Adipose tissue (tissue), 3 donors: ENCODE results near the gene PAF1. TPM values are rescaled to one million over a fixed set of nuclear protein-coding genes. Genes with fewer than 3 reads are reported as not detected.
A peak's percentile ranks its signal among the peaks of the same experiment; 100 is the strongest.

Source experiments
- H3K27ac ChIP-seq: one replicate; pipeline ENCODE4 v1.5.1; 2013; ENCODE audit warnings: low read depth, low read length
- WGBS, 3 donors: extraction: QIAGEN DNeasy Blood & Tissue Kit; methylation state at CpG; one replicate each; pipeline ENCODE4 v1.1.7; 2013; 5-methylcytosine and 5-hydroxymethylcytosine counted together
- polyA plus RNA-seq, 3 donors: library from polyadenylated mRNA; stranded (reverse); fragments of 200-250 nt; gene quantifications; one replicate each; pipeline ENCODE4 v1.2.3, GENCODE V29; 2013
- donor health status: healthy with polysubstance abuse.
- donor health status: Bipolar disorder and iron deficiency.
- donor health status: healthy.

The PAF1 gene
- polyA plus RNA-seq, 3 donors, result 21.4 to 36.2 (median 34.2) TPM

- peak overlapping the region; percentile 86 for H3K27ac ChIP-seq
- 41 to 62% (median 60%) methylated on average over 2 of the region's 2 CpGs for WGBS, 3 donors
Observed at GRCh38 chr19:39372941-39373340, 18.0 kb downstream of the PAF1 start.

- H3K27ac ChIP-seq, result peak overlapping the region; percentile 86
- 41 to 55% (median 43%) methylated on average over 8 of the region's 8 CpGs for WGBS, 3 donors
Observed at GRCh38 chr19:39372047-39372802, 18.7 kb downstream of the PAF1 start.

GRCh38 chr19:39370735-39371134, 20.2 kb downstream of the PAF1 start:
- 85 to 94% (median 93%) methylated on average over 5 of the region's 5 CpGs for WGBS, 3 donors
- H3K27ac ChIP-seq, result no peak overlapping the region

- WGBS, 3 donors, result 71 to 92% (median 82%) methylated on average over 2 of the region's 2 CpGs
- H3K27ac ChIP-seq, result no peak overlapping the region
Observed at GRCh38 chr19:39369200-39369599, 21.7 kb downstream of the PAF1 start.

- WGBS, 3 donors, result 97 to 100% (median 97%) methylated on average over 1 of the region's 1 CpG
- no peak overlapping the region for H3K27ac ChIP-seq
Observed at GRCh38 chr19:39365531-39365930, 25.4 kb downstream of the PAF1 start.

GRCh38 chr19:39363901-39364457, 26.9 kb downstream of the PAF1 start:
- 69 to 81% (median 75%) methylated on average over 5 of the region's 5 CpGs for WGBS, 3 donors
- no peak overlapping the region for H3K27ac ChIP-seq

GRCh38 chr19:39362682-39363657, 27.9 kb downstream of the PAF1 start:
- H3K27ac ChIP-seq, result no peak overlapping the region
- 57 to 66% (median 64%) methylated on average over 6 of the region's 6 CpGs for WGBS, 3 donors

GRCh38 chr19:39360599-39360998, 30.3 kb downstream of the PAF1 start:
- 95 to 96% (median 95%) methylated on average over 1 of the region's 1 CpG for WGBS, 3 donors
- no peak overlapping the region for H3K27ac ChIP-seq

GRCh38 chr19:39359026-39359425, 31.9 kb downstream of the PAF1 start:
- 89 to 94% (median 93%) methylated on average over 3 of the region's 3 CpGs for WGBS, 3 donors
- no peak overlapping the region for H3K27ac ChIP-seq

- WGBS, 3 donors, result 84 to 90% (median 85%) methylated on average over 18 of the region's 18 CpGs
- no peak overlapping the region for H3K27ac ChIP-seq
Observed at GRCh38 chr19:39356647-39357046, 34.3 kb downstream of the PAF1 start.

- WGBS, 3 donors, result 83 to 99% (median 92%) methylated on average over 3 of the region's 3 CpGs
- no peak overlapping the region for H3K27ac ChIP-seq
Observed at GRCh38 chr19:39356073-39356472, 34.8 kb downstream of the PAF1 start.

GRCh38 chr19:39355253-39355652, 35.7 kb downstream of the PAF1 start:
- no peak overlapping the region for H3K27ac ChIP-seq
- WGBS, 3 donors, result 87 to 92% (median 92%) methylated on average over 5 of the region's 5 CpGs

GRCh38 chr19:39352381-39353255, 38.3 kb downstream of the PAF1 start:
- H3K27ac ChIP-seq, result no peak overlapping the region
- WGBS, 3 donors, result 68 to 73% (median 73%) methylated on average over 12 of the region's 12 CpGs

GRCh38 chr19:39351537-39352064, 39.3 kb downstream of the PAF1 start:
- H3K27ac ChIP-seq, result no peak overlapping the region
- 51 to 64% (median 64%) methylated on average over 4 of the region's 4 CpGs for WGBS, 3 donors

GRCh38 chr19:39350156-39350555, 40.8 kb downstream of the PAF1 start:
- no peak overlapping the region for H3K27ac ChIP-seq
- 93 to 98% (median 97%) methylated on average over 3 of the region's 3 CpGs for WGBS, 3 donors

GRCh38 chr19:39349326-39349725, 41.6 kb downstream of the PAF1 start:
- WGBS, 3 donors, result 81 to 82% (median 81%) methylated on average over 4 of the region's 4 CpGs
- H3K27ac ChIP-seq, result no peak overlapping the region

GRCh38 chr19:39347332-39348164, 43.4 kb downstream of the PAF1 start:
- WGBS, 3 donors, result 90 to 92% (median 91%) methylated on average over 4 of the region's 4 CpGs
- no peak overlapping the region for H3K27ac ChIP-seq
